HT1080 (cell line): ENCODE data around the gene PHRF1. TPM values are rescaled to one million over a fixed set of nuclear protein-coding genes. Genes with fewer than 3 reads are reported as not detected.

ENCODE experiments used
- DNase-seq: peaks from one replicate; pipeline ENCODE4 v3.0.0-alpha.2; 2015; ENCODE audit warnings: low read depth
- total RNA-seq: library from RNA; depleted of rRNA; stranded (reverse); fragments of >200 nt; shearing (Covaris generic); gene quantifications from 2 replicates; pipeline ENCODE4 v1.2.3, GENCODE V29; 2014

The PHRF1 gene
- total RNA-seq, 1 experiment from 2014 or later = 40.5 TPM

DNA sequence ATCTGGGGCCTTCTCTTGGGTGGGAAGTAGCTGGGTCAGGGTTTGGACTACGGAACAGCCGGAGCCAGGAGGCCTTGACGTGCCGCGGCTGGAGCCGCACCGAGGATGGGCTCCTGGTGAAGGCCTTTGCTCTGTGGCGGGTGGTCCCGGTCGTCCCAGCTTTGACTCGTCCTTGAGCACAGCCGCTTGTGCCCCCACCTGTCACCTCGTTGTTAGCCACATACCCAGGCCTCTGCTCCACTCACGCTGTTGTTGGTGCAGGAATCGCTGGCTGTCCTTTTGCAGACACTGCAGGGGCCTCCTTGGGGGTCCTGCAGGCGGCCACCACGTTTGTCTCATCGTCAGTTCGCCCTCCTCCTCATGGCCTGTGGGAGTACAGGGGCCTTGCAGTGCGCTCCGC, 17.1 kb downstream of the PHRF1 start:
- DNase-seq = no peak

DNA sequence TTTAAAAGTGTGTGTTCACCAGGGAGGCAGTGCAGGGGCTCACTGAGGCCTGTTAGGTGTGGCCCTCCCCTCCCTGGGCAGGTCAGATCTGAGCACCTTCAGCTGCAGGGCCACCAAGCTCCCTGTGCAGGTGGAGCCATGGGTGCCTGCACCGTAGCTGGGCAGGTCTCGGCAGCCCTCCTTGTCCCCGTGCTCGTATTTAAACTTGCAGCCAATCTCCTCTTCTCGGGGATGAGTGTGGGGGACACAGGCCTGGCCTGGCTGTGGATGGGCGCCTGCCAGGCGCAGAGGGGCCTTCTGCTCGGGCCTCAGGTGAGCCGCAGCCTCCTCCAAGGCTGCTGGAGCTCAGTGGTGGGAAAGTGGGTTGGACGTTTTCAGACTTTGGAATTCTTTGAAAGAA, 19.1 kb downstream of the PHRF1 start:
- DNase-seq = no peak

DNA sequence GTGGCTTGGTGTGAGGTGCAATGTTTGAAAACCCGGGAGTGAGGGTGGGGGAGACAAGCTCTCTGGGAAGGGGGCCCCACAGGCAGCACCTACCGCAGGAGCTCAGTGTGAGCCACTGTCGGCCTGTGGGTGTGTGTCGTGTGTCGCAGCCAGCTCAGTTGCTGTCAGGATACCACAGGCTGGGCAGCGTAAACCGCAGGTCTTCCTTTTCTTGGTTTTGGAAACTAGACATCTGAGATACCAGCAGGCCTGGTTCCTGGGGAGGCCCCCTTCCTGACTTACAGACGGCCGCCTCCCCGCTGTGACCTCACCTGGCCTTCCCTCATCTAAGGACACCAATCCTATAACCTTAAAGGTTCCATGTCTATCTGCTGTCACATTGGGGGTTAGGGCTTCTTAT, 20.1 kb downstream of the PHRF1 start:
- no peak for DNase-seq

DNA sequence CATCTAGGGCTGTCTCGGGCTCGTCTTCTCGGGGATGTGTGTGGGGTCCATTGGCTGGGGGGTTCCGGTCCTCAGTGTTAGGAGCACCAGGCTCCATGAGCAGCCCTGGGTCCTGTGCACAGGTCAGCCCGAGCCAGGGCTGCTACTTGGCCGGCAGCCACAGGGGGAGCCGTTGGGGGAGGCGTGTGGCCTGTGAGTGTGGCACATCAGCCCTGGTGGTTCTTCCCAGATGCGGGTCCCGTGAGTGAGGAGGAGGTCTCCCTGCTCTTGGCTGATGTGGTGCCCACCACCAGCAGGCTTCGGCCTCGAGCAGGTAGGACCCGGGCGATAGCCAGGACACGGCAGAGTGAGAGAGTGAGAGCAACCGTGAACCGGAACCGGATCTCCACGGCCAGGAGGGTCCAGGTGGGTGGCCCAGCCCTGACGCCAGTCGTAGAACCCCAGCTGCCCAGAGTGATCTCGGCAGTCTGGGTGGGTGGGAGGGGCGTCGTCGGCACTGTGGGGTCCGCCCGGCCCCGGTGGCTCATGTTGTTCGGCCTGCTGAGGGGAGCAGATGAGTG, 21.0 kb downstream of the PHRF1 start:
- DNase-seq = no peak

DNA sequence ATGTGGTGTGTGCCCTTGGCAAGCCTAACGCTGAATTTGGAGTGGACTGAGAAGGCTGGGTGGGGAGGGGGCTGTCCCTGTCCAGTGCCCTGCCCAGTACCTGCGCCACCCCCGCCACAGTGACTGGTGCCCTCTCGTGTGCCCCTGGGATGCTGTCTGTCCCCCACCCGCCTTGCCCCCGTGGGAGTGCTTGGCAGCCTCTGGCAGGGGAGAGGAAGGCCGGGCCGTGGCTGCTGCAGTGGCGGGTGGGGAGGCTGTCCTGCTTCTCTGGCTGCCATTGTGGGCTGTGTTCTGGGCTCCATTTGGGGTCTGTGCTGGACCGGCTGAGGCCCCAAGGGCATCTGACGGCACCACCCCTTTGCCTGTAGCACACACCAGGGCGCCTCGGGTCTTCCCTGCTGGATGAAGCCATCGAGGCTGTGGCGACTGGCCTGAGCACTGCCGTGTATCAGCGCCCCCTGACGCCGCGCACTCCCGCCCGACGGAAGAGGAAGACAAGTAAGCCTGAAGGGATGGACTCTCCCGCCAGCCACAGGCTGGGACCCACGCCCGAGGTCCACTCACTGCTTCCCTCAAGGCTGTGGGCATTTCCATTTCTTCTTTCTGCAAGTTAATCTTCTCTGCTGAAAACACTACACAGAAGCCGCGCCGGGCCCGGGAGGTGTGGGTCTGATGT, 21.9 kb downstream of the PHRF1 start:
- no peak for DNase-seq

DNA sequence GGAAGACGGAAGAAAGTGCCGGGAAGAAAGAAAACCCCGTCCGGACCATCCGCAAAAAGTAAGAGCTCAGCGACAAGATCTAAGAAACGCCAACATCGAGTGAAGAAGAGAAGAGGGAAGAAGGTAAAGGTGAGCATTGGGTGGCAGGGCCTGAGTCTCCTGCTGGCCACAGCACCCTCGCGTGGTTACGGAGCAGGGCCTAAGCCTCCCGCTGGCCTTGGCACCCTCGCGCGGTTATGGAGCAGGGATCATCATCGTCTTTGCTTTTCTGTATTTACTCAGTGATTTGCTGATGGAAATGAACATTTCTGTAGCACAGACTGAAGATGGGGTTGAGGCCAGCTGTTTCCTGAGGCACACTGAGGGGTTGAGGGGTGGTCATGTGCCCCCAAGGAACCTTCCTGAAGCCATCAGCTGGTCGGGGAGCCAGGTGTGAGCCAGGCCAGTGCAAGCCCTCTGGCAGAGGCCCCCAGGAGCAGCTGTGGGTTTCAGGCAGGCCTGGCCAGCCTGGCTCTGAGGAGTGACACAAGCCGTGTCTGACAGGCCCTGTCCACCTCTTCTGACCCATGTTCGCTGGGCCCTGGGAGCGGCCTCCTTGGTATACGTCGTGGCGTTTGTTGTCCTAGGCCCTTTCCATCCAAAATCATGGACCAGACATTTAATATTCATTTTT, 25.4 kb downstream of the PHRF1 start:
- DNase-seq = no peak

DNA sequence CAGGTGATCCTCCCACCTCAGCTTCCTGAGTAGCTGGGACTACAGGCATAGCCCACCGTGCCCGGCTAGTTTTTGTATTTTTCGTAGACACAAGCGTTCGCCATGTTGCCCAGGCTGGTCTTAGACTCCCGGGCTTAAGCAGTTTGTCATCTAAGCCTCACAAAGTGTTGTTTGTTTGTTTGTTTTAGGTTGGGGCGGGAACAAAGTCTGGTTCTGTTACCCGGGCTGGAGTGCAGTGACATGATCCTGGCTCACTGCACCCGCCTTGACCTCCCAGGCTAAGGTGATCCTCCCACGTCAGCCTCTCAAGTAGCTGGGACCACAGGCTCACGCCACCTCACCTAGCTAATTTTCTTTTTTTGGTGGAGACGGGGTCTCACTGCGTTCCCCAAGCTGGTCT, 26.9 kb downstream of the PHRF1 start:
- DNase-seq = no peak

DNA sequence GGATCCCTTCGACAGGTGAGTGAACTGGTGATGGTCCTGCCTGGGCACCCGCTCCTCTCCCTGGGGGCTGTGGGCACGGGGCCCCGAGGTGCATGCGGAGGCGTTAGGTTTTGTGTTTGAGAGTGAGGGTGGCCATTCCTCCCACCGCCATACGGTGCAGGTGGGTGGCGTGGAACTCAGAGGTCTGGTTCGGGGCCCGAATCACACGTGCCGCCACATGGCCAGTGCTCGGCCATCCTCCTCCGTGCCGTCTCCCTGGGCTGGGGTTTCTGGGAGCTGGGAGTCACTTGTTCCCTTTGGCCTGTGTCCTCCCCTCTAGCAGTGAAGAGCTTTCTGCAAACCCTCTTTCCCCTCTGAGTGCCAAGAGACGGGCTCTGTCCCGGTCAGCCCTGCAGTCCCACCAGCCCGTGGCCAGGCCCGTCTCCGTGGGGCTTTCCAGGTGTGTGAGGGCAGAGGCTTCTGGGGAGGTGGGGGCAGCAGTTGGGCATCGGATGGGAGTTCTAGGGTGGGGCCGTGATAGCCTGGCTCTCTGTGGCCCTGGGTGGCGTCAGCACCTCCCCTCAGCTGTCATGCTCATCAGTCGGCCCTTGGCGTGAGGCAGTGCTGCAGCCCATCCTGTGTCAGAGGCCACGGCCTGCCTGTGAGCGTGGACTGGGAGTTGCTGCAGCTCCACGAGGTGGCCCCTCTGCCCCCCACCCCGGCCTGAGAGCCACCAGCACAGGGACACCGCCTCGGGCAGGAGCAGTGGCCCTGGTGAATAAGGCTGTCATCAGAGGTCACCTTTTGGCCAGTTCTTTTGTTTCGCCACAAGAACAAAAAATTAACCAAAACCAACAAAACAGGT, 29.2 kb downstream of the PHRF1 start:
- DNase-seq = no peak

DNA sequence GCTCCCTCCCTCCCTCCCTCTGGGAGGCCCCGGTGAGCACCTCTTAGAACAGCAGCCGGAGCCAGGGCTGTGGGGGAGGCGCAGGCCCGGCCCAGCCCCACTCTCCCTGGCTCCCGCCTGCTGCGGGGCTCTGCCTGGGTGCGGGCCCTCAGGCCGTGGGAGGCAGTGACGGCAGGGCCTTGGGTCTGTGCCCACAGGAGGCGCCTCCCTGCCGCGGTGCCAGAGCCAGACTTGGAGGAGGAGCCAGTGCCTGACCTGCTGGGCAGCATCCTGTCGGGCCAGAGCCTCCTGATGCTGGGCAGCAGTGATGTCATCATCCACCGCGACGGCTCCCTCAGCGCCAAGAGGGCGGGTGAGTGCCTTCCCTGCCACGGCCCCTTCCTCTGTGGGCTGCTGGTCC, 30.0 kb downstream of the PHRF1 start:
- peak; percentile 30 for DNase-seq

DNA sequence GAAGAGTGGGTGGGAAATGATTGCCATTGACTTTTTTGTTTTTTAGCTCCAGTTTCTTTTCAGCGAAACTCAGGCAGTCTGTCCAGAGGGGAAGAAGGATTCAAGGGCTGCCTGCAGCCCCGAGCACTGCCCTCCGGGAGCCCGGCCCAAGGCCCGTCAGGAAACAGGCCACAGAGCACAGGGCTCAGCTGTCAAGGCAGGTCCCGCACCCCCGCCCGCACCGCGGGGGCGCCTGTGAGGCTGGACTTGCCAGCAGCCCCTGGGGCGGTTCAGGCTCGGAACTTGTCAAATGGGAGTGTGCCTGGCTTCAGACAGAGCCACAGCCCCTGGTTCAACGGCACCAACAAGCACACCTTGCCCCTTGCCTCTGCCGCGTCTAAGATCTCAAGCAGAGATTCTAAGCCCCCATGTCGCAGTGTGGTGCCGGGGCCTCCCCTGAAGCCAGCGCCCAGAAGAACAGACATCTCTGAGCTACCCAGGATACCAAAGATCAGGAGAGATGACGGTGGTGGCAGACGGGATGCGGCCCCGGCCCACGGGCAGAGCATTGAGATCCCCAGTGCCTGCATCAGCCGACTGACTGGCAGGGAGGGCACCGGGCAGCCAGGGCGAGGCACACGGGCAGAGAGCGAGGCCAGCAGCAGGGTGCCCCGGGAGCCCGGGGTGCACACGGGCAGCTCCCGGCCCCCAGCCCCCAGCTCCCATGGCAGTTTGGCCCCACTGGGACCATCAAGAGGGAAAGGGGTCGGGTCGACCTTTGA, 30.9 kb downstream of the PHRF1 start:
- DNase-seq = no peak

DNA sequence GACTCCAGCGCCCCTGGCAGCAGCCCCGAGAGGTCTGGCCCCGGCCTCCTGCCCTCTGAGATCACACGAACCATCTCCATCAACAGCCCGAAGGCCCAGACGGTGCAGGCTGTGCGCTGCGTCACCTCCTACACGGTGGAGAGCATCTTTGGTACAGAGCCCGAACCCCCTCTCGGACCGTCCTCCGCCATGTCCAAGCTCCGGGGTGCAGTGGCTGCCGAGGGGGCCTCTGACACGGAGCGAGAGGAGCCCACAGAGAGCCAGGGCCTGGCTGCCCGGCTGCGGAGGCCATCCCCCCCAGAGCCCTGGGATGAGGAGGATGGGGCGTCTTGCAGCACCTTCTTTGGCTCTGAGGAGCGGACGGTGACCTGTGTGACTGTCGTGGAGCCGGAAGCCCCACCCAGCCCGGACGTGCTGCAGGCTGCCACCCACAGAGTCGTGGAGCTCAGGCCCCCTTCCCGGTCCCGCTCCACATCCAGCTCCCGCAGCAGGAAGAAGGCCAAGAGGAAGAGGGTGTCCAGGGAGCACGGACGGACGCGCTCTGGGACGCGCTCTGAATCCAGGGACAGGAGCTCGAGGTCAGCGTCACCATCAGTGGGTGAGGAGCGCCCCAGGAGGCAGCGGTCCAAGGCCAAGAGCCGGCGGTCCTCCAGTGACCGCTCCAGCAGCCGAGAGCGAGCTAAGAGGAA, 31.8 kb downstream of the PHRF1 start:
- no peak for DNase-seq

DNA sequence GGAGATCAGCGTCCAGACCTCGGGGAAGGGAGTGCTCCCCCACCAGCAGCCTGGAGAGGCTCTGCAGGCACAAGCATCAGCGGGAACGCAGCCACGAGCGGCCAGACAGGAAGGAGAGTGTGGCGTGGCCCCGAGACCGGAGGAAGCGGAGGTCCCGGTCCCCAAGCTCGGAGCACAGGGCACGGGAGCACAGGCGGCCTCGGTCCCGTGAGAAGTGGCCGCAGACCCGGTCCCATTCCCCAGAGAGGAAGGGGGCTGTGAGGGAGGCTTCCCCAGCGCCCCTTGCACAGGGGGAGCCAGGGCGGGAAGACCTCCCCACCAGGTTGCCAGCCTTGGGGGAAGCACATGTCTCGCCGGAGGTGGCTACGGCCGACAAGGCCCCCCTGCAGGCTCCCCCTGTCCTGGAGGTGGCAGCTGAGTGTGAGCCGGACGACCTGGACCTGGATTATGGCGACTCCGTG, 32.6 kb downstream of the PHRF1 start:
- no peak for DNase-seq

DNA sequence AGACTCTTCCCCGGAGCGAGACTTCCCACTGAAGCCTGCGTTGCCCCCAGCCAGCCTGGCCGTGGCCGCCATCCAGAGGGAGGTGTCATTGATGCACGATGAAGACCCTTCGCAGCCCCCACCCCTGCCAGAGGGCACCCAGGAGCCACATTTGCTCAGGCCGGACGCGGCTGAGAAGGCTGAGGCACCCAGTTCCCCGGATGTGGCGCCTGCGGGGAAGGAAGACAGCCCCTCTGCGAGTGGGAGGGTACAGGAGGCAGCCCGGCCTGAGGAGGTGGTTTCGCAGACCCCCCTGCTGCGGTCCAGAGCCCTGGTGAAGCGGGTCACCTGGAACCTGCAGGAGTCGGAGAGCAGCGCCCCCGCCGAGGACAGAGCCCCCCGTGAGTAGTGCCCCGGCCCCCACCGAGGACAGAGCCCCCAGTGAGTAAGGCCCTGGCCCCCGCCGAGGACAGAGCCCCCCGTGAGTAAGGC, 33.1 kb downstream of the PHRF1 start:
- DNase-seq = no peak

DNA sequence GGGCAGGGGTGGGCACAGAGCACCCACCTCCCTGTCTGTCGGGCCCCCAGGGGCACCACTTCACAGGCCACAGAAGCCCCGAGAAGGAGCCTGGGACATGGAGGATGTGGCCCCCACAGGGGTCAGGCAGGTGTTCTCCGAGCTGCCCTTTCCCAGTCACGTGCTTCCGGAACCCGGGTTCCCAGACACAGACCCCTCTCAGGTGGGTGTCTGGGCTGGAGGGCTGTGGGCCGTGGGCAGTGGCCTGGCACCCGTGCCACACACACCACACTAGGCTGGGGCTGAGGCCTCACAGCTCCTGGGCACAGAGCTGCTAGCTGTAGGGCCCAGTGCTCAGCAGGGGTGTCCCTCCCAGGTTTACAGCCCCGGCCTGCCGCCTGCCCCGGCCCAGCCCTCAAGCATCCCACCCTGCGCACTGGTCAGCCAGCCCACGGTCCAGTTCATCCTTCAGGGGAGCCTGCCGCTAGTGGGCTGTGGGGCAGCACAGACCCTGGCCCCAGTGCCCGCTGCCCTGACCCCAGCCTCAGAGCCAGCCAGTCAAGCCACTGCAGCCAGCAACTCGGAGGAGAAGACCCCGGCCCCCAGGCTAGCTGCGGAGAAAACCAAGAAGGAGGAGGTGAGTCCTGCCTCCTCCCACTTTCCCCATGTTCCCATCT, 34.0 kb downstream of the PHRF1 start:
- no peak for DNase-seq

DNA sequence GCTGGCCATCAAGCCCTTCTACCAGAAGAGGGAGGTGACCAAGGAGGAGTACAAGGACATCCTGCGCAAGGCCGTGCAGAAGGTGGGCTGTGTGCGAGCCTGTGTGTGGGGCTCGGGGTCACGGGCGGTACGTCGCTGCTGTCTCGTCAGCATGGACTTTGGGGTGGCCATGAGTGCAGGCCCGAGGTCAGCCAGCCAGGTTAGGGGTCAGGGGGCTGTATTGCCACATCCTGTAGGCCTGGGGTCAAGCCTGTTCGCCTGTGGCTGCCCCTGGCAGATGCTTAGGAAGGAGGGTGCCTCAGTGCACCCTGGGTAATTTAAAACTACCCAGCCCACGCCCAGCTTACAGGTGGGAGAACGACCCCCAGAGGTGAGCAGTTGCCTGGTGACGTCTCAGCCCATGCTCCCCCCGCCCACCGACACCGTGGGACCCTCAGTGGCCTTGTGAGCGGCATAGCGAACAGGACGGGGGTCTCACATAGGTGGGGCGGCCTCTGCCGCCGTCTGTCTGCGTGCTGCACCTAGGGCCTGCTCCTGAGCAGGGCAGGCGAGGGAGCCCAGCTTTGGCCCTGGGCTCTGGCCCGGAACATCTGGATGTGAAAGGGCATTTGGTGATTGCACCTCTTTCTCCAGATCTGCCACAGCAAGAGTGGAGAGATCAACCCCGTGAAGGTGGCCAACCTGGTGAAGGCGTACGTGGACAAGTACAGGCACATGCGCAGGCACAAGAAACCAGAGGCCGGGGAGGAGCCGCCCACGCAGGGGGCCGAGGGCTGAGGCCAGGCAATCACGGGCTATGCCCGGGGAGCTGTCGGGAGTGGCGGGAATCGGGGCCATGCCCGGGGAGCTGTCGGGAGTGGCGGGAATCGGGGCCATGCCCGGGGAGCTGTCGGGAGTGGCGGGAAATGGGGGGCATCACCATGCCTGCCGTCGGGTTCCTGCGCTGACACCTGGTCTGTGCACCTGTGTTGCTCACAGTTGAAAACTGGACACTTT, 35.0 kb downstream of the PHRF1 start:
- no peak for DNase-seq

DNA sequence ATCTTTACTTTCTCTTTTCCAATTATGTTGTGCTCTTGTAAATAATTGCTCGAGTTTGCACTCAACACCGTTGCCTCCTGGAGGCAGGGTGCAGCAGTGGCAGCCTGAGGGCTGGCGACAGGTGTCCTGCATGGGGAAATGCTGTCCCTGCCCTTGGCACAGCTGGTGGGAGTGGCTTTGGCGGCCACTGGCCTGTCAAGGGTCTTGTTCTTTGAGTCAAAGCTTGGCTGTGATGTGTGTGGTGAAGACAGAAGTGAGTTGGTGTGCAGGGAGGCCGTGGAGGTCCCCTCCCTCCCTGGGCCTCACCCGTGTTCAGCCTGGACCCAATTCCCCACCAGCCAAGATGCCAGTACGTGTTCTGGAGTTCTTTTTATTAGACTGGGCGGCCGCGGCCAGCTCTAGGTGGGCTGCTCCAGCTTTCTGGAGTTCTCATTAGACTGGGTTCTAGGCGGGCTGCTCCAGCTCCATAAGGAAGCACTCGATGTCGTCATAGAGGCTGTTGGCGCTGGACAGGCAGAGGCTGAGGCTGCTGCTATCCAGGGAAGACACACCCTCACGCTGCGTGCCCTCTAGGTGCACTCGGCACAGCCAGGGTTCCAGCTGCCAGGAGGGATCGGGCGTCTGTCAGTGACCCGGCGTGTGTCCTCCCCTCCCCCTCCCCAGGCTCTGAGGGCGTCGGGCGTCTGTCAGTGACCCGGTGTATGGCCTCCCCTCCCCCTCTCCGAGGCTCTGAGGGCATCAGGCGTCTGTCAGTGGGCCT, 36.1 kb downstream of the PHRF1 start:
- DNase-seq = no peak

DNA sequence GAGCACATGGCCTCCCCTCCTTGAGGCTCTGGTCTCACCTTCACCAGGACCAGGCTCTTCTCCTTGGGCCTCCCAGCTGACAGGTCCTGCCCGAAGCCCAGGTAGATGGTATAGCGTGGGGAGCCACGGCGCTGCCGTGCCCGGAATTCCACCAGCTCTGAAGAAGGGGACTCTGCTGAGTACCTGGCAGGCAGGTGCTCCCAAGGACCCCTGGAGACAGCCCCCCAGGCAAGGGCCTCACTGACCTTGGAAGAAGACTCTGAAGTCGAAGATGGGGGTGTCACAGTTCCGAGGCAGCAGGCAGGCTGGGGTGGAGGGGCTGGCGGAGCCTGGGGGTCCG, 36.7 kb downstream of the PHRF1 start:
- no peak for DNase-seq

DNA sequence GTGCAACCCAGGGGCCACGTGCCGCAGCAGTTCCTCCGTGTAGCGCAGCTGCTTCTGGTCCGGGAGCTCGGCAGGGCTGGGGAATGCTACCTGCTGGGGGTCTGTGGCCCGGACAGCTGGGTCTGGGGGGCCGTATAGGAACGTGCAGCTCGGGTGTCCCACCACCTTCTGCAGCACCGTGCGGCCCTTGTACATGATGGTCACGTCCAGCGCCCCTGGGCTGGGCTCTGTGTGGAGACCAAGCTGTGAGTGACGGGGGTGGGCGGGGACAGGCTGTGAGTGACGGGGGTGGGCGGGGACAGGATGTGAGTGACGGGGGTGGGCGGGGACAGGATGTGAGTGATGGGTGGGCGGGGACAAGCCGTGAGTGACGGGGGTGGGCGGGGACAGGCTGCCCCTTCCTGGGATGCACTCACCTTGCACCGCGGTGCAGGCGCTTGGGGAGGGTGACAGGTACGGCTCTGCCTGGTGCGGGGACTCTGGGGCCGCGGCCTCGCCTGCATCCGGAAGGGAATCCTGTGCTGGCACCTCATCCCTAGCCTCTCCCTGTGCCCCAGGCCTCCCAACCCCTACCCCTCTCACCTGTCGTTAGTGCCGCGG, 37.2 kb downstream of the PHRF1 start:
- no peak for DNase-seq
